Measurements from ENCODE around the gene RRAGC. TPM values are rescaled to one million over a fixed set of nuclear protein-coding genes. Genes with fewer than 3 reads are reported as not detected.
"Not testable (repeated sequence)": the region's sequence is repeated elsewhere in the genome, so short reads cannot be mapped to it uniquely, and the experiment has no call there.

Gene RRAGC
- polyA plus RNA-seq, 3 donors = 30.7 to 34.4 (median 32.7) TPM

DNA sequence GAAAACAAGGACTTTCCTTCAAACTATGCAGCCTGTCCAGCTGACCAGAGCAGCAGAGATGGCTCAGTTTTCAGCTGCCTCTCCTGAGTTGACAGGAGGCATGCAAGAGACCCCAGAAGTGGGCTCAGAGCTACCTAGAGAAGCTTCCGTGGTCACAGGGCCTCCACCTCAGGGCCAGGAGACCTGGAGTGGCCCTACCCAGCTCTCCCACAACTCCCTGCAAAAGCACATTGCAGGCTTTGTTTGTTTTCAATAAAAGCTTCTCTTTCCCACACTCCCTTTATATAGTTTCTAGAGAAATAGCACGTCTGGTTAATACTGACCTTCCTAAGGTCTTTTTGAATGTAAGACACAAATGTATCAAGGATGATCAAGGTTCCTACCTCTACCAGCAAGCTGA is 40.1 kb downstream of the RRAGC start:
- DNase-seq = no peak

DNA sequence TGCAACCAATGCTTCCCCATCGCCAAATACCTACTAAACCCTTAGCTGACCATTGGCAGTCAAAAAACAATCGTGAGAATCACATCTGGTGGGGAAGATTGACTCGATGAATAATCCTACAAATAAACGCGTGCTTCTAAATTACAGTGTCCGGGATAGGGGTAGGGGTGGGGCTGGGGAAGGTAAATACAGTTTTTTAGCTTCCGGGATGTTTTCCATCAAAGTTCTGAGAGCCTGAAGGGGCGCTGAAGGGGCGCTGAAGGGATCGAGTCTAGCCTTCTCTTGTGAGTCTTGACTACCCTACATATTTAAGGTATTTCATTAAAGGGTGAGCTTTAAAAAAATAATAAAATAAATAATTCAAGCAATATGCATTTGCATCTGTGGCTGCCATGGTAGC is 40.5 kb downstream of the RRAGC start:
- DNase-seq = no peak

DNA sequence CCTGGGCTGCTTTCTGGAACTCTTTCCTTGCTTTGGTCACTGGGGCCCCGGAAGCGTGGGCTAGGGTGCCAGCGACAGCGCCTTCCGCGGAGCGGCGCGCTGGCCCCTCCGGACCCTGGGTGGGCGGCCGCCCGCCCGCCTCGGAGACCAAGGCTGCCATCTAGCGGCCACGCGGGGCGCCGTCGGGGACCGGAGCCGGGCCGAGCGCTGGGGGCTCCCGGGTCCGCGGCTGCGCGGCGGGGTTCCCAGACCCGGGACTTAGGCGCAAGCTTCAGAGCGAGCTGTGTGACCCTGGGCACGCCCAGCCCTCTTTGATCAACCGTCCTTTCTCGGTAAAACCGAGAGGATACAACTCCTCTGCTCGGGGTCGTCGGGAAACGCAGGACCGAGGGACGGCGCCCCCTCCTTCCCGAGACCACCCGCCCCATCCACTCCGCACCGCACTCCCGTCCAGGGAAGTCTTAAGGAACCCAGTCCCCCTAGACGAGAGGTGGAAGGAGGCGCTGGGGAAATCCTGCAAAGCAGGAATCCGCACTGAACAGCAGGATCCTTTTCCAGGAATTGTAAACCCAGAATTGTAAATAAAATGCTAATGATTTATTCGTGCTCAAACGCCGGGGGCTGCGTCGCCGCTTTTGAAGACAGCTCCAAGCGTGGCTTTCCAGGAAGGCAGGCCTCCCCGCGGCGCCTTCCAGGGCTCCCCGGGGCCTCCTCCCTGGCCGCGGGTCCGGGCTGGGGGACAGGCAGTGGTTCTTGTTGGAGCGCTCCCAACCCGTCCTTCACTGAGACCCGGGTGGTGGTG is 41.2 kb downstream of the RRAGC start:
- peak; percentile 63 for DNase-seq

DNA sequence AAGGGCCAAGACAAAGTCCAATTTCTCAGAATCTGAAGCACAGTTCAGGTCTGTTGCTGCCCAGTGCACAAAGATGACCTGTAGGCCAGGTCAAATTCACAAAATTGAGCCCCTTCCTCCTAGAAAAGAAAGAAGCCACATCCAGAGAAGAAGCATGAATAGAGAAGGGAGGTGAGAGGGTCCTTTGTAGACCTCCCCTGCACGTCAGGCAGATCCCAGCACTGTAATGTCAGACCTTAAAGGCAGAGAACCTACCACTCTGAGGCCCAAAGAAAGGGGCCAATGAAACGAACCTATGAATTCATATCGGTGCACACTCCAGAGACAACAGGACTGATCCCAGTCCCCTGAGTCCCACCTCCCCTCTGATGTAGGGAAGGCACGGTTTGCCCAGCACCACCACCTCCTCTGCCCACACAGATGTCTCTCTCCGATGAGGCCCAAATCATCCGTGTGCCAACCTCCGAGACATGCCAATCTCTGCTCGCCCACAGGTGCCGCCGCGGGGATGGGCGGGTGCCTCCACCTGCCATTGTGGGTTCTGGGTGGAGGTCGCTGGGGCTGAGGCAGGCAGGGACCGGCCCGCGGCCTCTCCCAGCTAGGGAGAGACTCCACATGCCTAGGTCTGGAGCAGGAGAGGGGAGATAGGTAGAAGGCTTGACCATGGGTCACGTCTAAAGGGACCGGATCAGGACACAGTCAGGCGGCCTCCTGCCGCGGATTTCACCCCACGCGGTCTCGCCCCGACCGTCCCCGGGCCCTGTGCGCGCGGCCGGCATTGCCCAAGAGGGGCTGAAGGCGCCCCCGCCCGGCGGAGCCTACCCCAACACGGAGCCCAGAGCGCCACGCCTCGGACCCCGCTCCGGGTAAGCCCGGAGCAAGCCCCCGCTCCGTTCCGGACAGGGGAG is 42.1 kb downstream of the RRAGC start:
- no peak for DNase-seq

DNA sequence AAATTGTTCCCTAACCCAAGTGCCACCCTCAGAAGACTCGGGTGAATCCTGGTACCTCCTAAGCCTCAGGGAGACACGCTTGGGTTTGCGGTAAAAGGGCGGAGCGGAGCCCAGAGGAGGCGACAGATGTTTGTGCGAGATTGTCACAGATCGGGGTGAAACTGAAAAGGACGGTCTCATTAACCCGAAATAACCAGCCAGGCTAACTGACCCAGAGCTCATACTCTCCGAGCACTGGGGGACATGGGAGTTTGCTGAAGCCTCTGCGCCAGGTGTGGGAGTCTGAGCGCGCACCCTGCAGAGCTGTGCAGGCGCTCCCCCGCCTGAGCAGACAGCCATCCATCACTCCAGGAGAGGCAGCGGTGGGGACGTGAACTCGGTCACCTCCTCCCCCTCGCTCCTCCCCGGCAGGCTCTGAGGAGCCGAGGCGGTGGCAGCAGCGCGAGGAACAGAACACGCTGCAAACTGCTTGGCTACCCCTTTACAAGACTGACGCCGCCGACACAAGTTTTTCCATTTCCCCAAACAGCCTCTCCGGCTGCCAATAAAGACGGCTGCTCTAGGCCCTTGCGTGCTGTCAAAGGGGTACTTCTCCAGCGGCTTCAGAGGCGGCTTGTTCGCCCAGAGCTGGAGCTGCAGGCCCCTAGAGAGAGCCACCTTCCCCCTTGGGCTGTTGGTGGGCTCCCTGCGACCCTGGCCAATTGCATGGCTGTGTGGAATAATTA is 43.5 kb downstream of the RRAGC start:
- peak; percentile 86 for DNase-seq

DNA sequence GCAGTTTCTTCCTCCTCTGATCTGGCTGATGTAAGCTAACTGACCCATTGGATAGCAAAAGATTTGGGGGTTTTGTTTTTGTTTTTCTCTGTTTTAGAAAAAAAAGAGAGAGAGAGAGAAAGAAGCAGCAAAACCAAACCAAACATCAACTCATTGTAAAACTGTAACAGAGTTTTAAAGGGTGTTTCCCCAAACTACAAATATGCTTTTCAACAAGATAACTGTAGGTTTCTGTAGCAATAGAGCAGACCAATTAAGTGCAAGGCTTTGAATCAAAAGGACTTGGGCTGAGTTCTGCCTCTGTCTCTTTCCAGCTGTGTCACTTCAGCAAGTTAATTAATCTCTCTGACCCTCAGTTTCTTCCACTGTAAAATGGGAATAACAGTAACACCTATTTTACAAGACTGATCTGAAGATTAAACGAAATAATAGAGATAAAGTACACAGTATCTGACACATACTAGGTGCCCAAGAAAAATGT is 44.5 kb downstream of the RRAGC start:
- DNase-seq = no peak

DNA sequence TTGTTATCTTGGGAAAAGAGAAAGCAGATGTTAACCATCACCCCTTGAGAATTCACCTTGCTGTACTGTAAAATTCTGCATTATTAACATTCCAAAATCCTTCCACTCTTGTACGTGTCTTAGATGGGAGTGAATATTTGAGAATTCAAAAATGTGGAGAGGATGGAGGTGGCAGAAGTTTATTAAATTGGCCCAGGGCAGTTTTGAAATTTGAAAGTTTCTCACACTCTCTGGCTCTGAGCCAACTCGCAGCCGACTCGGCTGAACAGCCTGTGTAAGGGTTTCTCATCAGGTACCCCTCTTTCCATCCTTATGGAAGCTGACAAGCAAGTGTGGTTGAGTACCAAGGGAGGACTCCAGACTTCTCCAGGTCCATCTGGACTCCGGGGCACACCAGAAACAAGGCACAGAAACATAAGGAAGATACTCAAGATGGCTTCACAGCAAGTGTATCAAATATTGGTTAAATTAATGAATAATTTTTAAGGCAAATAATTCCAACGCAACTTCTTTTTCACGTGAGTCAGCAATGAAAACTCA is 45.1 kb downstream of the RRAGC start:
- DNase-seq = no peak

DNA sequence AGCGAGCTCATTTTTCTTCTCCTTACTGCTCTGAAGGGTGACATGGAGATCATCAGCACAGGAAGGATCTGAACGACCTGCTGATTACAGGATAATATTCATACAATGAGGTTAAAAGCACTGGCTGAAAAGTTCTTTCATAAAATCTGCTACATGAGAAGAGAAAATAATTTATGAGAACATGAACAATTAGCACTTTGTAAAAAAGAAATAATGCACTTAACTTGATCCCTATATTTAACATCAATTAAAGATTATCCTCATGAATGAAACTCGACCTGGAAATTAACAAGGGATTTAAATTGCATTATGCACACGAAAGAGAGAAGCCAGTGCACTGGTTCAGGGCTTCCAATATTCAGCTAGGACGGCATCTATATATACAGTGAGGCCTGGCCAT is 46.6 kb downstream of the RRAGC start:
- no peak for DNase-seq

DNA sequence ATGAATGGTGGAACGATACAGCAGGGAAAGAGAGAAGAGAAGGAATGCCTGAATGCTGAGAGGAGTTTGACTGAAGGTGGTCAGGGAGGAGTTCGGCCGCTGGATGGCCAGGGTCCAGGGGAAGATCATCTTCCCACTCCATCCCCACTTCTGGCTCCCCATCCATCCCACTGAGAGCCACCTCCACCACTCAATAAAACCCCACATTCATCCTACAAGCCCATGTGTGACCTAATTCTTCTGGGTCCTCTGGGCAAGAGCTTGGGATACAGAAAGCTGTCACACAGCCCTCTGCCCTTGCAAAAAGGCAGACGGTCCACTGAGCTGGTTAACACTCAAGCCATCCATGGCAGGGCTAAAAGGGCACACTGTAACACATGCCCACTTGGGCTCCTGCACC is 48.1 kb downstream of the RRAGC start:
- not testable (repeated sequence) for DNase-seq

DNA sequence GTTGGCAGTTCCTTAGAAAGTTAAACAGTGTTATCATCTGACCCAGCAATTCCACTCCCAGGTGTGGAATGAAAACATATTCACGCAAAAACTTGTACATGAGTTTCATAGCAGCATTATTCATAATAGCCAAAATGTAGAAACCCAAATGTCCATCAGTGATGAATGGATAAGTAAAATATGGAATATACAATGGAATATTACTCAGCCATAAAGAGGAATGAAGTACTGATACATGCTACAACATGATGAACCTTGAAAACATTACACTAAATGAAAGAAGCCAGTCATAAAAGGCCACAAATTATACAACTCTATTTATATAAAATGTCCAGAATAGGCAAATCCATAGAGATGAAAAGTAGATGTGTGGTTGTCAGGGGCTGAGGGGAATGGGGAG is 53.5 kb downstream of the RRAGC start:
- no peak for DNase-seq

DNA sequence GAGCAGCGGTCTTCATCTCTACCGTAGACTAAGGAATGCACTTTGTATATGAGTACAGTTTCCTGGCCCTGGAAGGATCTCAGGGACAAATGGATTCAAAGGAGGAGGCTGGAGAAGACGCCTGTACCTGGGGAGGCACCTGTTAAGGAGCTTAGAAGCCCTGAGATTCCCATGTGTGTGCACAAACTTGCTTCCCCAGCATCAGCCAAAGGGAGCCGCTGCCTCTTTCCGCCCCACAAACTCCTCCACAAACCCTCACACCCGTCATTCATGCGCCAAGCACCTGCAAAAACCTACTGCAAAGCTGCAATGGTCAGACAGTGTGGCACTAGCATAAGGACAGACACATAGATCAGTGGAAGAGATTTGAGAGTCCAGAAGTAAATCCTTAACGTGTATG is 54.5 kb downstream of the RRAGC start:
- DNase-seq = no peak

DNA sequence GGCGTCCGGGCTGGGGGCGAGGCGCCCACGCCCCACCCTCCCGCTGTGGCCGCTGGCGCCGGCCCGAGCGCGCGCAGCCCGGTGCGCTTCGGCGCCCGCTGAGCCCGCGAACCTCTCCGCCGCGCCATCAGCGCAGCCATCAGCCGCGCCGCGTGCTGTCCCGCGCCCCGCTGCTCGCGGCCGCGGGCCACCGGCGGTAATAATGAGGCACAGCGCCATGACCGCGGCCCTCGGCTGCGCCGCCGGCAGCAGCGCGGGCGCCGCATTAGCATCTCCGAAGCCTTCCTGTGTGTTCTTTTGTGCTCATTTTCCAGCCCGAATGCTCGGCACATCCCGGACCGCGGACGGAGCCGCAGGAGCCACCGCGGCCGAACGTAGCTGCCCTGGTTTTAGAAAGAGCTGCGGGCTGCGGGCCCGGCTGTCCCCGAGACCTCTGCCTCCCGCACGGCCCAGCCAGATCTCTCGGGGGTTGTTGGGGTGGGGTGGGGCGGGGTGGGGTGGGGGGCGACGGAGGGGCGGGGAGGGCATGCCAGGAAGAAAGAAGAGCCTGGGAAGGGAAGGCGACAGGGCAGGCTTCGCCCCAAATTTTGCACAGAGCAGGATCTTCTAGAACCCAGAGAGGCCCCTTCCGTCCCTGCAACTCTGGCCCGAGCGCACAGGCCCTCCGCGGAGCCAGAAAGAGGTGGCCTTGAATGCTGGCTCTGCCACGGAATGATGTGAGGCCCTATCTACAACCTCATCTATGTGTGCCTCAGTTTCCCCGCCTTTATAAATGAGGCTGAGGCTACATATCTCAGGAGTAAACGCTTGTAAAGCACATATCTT is 55.3 kb downstream of the RRAGC start:
- DNase-seq = no peak

DNA sequence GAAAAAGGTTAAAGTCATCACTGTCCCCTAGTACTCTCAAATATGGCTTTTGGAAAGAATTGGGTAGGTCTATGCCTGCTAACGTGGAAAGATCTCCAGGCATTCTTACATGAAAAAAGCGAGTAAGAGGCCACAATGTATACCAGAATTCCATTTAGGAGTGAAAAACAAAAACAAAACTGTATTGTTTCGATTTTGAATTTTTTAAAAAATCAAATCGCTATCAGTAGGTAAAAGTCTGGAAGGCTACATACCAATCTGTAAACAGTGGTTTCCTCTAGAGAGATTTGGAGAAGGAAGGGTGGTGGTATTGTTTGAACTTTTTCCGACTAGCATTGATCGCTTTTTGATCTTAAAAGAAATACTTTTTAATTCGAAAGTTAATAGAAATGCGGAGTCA is 55.9 kb downstream of the RRAGC start:
- no peak for DNase-seq

DNA sequence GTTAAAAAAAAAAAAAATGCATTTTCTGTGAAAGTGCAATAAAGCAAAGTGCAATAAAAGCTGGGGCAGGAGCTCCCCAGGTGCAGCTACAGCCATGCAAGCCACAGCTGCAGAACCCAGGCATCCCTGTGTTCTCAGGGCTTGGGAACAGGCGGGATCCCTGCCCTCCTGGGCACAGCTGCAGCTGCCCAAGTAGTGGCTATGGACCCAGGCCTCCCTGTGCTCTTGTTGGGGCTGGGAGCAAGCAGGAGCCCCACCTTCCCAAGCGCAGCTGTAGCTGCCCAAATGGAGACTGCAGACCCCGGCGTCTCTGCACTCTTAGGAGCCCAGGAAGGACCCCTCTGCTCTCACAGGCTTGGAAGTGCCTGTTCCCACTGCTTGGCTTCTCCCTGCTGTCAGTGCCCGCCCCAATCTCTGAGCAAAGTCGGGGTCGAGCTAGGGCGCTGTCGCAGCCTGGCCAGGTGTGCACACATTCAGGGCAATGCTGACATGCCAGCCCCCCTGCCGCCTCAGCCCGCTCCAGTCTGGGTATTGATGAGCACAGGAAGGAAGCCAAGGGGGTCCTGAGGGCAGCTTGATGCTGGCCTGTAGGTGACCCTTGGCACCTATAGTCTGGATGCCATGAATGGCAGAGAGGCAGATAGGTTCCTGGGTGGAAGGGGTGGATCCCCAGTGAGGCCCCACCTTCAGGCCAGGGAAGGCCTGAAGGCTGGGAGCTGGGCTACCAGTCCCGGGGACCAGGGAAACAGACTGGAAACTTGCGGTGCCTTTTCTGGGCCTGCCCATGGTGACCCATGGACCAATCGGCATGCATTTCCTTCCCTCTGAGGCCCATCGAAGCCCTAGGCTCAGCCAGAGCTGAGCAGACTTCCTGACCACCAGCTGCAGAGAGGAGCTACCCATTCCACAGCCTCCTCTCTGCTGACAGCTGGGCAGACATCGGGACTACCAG is 58.6 kb downstream of the RRAGC start:
- no peak for DNase-seq

DNA sequence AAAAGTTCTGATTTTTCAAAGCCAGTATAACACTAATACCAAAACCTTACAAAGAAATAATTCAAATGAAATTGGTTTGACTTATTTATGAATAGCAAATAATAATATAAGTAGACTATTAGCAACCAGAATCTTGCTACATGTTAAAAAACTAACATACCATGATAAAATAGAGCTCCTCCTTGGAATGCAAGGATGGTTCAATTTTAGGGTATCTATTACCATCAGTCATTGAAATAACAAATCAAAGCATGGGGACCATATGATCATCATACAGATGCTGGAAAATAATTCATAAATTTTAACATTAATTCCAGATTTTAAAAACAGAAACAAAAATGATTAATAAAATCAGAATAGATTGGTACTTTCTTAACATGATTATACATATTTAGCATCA is 66.3 kb downstream of the RRAGC start:
- no peak for DNase-seq

DNA sequence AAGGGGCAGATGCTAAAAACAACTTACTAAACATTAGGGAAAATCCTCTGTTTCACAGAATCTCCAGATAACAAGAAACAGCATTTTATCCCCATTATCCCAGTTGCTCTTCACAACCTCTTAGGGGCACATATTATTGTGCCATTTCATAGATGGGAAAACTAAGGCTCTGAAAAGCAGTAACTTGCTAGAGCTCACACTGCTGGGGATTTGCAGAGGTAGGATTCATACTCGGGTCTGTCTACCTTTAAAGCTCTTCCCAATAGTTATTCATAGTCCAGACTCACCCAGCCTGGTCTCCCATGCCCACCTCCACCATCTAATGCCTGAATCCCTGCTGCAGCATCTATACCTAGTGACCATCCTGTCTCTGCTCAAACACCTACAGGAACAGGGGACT is 67.7 kb downstream of the RRAGC start:
- no peak for DNase-seq

DNA sequence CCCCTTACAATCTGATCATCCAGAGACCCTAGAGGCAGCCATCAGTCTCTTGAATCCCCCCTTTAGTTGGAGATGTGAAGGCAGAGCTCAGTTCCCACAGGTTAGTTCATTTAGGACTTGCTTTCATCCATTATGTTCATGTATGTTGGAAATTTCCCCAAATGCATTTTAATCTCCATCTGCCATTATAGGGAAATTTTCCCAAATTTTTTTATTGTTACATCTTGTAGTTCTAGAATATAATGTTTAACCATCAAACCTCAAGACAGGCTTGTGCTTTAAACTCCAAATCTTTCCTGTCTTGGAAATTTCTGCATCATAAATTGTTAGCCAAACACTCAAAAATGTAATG is 68.4 kb downstream of the RRAGC start:
- DNase-seq = no peak

DNA sequence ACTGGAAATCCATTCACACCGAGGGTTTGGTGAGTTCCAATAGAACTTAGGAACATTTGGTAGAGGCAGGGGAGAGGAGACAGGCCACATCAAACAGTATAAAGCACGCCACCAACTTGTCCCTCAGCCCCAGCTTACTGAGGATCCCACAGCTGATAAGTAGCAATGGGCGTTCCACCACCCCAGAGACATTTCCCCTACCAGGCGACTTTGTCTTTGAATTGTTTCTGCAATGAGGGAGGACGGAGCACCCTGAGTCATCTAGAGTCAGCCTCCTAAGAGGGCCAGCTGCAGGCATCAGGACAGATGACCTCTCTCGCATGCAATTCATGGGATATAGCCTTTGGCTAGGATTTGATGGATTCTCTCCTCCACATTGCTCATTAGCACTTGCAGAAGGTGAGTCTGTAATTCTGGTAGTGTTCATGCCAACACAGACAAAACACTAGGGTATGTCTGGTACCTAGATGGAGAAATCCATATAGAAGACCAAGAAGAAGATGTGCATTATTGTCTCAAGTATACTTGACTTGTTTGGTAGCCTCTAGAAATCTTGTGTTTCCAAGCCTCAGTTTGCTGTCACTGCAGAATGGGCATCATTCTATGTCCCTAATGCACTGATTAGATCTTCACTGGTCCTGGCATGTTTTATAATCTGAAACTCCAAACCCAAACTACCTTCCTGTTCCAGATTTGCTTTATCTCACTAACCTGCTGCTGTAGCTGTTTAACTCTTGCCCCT is 69.0 kb downstream of the RRAGC start:
- no peak for DNase-seq

DNA sequence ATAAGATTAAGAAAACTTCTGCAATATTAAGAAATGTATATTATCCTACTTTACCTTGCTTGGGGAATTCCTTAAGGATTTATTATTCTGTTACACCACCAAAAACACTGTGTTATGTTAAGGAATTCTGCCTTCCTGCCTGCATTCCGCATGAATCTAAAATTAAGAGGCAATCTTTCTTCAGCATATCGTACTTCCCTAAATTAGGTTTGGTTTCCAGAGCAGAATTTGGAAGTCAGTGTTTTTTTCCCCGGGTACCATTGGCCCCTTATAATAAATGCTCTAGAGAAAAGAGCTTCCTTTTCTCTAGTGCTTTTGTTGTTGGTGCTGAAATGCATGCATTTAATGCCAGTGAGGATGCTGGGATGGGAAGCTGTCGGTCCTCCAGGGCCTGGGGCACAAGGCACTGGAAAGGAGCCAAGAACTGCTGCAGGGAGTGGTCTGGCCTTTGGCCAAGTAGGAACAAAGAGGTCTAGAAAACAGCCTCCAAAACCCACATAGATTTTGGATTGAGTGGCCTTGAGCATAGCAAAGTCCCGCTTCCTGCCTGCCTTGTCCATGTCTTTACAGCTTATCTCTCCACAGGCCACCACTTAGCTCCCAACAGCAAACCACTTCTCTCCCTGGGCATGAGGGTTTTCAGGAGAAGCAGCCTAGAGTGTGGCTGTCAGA is 69.9 kb downstream of the RRAGC start:
- DNase-seq = no peak

All from renal pelvis (tissue), 4 donors.